GM18511 (cell line): ENCODE data around the gene SAMD11.

Experiments used
- ATAC-seq: cut with Tn5 transposase; IDR thresholded peaks from one replicate; pipeline ENCODE4 v1.9.1; 2021; ENCODE audit warnings: mild to moderate bottlenecking, moderate library complexity; ENCODE audit not compliant: unreplicated experiment

SAMD11 gene

GRCh38 chr1:992362-992761 lies 68.6 kb downstream of the SAMD11 start:
- no peak for ATAC-seq

GRCh38 chr1:993379-993995 lies 69.8 kb downstream of the SAMD11 start:
- no peak for ATAC-seq
